GOT3 (cell line): ENCODE measurements around the gene INTS11.

Experiments
- DNase-seq: peaks from one replicate; lab custom pipeline; 2025; ENCODE audit warnings: mixed read lengths; lab: John Stamatoyannopoulos, UW

Gene INTS11

GRCh38 chr1:1285102-1285571 lies 39.3 kb downstream of the INTS11 start:
- no peak for DNase-seq

DNA sequence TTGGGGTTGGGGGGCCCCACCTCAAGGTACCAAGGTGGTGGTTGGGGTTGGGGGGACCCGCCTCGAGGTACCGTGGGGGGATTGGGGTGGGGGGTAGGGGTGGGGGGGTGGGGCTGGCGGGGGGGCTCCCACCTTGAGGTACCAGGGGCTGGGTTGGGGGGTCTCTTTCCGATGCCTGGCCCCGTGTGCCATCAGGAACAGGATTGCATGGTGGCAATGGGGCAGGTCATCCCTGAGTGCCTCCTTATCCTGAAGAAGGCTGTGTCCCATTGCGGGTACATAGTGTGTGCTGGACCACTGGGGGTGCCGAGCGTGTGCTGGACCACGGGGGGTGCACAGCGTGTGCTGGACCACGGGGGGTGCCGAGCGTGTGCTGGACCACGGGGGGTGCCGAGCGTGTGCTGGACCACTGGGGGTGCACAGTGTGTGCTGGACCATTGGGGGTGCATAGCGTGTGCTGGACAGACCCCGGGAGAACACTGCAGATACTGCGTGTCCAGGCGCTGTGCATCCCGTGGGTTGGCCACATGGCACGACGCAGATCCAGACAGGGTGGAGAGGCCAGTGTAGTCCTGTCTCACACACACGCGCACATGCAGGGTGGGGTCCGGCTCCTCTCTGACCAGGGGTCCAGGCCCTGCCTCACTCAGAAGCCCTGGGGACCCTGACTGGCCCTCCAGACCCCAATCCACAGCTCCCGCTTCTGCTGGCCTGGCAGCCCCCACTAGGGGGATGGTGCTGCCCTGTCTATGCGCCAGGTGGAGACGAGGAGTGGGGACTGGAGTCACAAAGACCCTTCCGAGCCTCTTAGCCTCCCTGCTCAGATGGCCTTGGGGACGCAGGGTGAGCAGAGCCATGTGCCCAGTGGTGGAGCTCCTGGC lies 40.0 kb downstream of the INTS11 start:
- DNase-seq = no peak

GRCh38 chr1:1283821-1284220 lies 40.6 kb downstream of the INTS11 start:
- DNase-seq = no peak

DNA sequence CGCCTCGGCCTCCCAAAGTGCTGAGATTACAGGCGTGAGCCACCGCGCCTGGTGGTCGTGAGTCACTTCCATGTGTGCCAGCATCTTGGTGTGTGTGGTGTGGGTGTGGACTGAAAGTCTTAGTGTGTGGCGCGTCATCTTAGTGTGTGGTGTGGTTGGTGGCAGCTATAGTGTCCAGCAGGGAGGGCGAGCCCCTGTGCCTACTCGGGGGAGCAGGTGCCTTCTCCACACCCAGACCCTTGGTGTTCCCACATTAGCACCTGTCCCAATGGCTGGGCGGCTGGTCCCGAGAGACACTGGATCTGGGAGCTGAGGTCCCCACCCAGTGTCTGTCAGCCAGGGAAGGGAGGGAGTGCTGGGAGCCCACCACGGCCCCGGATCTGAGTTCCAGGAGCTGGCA lies 41.5 kb downstream of the INTS11 start:
- DNase-seq = no peak

DNA sequence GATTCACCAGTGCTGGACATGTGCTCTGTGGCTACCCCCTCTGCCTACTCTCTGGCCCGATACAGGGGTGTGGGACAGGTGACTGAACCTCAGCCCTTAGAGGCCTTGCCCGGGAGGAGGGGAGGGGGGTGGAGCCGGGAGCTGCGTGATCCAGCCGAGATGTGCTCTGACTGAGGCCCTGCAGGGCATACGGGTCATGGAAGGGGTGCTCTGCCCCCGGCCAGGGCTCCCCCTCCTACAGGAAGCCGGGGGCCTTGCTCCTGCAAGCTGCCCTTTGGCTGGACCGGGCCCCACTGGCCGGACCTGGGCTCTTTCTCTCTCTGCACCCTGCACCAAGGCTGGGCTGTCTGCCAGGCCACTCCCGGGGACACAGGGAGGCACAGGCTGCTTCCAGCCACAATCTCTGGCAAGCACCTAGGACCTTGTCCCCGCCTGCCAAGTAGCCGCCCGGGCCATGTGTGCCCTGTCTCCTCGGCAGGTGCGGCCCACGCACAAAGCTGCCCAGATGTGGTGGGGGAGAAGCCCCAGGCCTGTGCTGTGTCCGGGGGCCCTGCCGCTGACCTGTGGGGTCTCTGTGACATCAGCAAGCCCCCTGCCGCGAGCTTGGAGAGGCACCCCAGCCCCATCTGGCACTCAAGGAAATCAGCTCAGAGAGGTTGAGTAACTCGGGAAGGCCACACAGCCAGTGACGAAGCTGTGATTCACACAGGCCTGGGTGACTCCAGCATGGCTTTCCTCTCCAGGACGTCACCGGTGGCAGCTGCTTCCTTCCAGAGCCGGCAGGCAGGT lies 42.7 kb downstream of the INTS11 start:
- DNase-seq = no peak

DNA sequence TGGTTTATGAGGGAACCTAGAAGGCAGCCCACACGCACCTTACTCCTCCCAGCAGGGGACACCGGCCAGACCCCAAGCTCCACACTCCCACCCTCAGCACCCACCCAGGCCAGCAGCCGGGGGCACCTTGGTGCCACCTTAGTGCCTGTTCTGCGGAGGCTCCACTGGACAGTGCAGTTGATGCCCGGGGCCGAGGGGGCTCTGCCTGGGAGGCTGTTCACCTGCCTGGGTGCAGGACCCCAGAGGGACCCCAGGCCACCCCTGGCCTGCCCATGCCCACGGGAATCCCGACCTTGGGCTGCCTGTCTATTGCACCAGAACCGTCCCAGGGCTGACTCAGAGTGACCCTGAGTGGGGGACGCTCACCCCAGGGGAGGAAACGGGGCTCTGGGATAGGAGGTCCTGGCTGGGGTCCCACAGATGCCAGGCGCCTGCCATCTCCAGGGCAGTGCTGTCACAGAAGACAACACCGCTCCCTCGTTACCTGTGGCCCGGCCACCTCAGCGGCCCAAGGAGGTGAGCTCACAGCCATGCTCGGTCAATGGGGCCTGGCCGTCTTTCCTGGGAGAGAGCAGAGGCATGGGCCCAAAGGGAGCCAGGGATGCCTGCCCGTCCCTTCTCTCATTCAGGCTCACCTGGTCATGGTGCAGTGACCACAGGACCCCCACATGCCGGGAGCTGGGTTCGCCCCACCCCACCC lies 43.5 kb downstream of the INTS11 start:
- DNase-seq = no peak

- DNase-seq = no peak
Observed at GRCh38 chr1:1279028-1279427, 45.4 kb downstream of the INTS11 start.

GRCh38 chr1:1278620-1279019 lies 45.8 kb downstream of the INTS11 start:
- DNase-seq = no peak

- DNase-seq = no peak
Observed at GRCh38 chr1:1275836-1276235, 48.6 kb downstream of the INTS11 start.

DNA sequence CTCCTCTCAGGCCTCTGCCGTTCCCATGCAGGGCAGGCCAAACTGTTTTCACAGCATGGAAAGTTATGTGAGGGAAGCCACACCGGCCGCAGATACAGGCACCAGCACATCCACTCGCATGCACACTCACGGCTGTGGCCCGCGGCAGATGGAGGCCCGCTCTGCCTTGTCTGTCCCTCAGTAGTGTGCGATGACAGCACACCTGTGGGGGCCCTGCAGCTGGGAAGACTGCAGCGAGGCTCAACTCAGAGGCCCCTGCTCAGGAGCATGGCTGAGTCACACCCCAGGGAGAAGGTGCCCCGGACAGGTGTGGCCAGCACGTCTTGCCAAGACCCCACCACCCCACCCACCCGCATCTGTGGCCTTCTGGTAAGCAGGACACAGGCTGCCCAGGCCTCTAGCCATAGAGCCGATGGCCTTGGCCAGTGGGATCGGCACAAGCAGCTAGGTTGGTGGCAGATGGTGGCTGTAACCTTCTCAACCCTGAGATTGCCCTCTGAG lies 49.5 kb downstream of the INTS11 start:
- no peak for DNase-seq

GRCh38 chr1:1274299-1274930 lies 50.0 kb downstream of the INTS11 start:
- no peak for DNase-seq

DNA sequence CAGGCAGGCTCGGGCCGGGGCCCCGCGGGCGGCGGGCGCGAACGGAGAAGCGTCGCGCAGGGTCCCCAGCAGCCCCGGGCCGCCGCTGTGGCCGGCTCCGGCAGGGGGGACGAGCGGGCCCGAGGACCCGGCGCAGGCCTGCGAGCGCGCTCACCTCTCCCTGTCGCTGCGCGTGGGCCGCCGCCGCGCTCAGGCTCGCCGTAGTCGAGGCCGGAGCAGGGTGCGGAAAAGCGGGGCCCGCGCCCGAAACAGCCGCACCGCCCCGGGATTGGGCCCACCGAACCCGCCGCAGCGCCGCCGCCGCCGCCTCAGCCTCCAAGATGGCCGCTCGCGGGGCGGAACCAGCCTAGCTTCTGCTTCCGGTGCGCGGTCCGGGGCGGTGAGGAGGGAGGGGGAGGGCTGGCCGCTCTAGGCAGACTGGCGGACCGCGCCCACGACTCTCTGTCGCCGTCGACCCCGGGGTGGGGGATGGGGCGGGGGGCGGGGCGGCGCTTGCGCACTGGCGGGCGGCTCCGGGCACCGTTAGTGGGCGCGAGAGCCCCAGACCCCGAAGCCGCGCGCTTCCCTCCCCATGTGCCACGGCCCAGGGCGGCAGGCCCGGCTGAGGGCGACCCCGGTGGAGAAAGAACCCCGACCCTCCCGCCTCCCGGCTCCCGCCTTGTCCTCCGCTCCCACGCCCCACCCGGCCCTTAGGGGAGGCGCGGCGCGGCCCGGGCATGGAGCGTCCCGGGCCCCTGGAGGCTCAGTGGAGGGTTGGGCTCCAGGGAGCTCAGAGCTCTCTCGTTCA lies 50.8 kb downstream of the INTS11 start, which contains the start of gene UBE2J2:
UBE2J2 (minus strand) TSS at position 343 of the 787 bp plus-strand sequence. CDS start 5,862 bp downstream, outside the sequence.
- peak; percentile 70 for DNase-seq

- no peak for DNase-seq
Observed at GRCh38 chr1:1273209-1273511, 51.3 kb downstream of the INTS11 start.

- DNase-seq = no peak
Observed at GRCh38 chr1:1272341-1273208, 51.9 kb downstream of the INTS11 start.

GRCh38 chr1:1270813-1271212 lies 53.6 kb downstream of the INTS11 start:
- DNase-seq = no peak

DNA sequence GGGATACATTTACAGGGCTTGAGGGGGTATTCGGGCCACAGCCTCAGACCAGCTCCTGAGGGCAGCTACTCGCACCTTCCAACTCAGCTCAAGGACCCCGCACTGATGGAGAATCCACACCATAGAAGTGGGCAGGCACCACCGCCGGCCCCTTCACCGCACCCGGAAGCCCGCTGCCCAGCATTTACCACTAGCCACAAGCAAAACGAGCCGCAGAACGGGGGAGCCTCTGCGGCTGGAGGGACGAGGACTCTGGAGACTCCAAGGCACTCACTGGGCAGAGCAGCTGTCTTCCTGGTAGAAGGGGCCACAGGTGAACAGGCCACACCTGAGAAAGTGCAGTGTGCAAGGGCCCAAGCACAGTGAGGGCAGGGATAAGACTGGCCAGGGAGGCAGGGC lies 56.2 kb downstream of the INTS11 start:
- DNase-seq = no peak

DNA sequence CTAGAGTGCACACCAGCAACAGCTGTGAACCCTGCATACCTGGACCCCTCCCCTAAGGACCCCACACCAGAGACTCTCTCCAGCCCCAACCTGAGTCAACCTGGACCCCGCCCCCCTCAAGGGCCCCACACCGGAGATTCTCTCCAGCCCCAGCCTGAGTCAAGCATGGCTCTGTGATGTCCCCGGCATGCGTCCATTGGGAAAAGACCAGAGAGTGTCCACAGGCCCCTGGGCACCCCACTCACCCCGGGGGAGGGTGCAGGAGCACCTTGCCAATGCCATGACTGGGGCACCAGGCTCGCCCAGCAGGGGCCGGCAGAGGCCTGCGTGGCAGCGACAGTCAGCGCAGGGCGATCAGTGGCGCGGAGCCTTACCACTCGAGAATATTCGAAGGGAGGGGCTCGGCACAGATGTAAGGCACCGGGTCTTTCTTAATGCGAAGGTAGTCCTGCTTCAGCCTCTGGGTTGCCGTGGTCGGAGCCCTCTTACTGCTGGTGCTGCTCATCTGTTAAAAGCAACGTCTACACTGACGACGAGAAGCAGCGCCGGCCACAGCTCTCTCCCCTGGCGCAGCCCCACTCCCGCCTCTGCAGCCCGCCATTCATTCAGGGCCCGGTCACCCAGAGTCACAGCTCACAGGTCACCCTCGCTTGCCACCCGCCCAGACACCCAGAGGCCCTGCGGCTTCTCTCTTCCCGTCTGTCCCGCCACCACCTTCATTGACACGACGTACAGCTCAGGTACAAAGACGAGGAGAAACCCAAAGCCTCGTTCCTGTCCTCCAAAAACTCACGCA lies 56.8 kb downstream of the INTS11 start:
- DNase-seq = no peak

DNA sequence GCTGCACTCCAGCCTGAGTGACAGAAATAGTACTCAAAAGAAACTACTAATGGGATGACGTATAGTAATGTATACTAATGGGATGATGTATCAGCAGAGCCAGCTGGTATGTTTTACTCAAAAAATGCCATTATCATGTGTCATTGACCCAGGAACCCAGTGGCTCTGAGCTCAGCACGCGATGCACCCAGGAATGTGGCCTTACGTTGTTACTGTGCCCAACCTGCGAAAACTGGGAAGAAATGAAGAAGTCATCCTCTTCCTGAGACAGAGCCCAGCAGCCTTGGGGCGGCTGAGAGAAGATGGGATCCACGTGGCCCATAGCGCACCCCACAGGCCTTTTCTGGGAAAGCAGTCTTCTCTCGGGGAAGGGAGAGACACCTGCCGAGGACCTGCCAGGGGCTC lies 59.6 kb downstream of the INTS11 start:
- DNase-seq = no peak

DNA sequence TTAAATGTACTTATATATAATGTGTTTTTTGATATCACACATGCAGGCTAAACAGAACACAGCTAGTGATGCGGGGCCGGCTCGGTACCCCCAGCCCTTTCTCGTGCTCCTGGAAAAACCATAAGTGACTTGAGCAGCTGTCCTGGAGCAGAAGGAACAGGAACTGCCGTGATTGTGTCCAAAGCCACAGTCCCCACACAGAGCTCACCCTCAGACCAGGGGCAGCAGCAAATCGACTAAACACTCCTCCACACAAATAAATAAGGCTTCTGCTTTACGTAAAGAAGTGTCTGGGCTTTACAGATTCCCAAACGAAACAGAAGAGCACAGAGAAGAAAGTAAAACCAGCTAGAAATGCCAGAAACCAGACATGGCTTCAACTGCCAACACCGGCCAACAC lies 60.4 kb downstream of the INTS11 start:
- no peak for DNase-seq
